ENCODE results near the gene RPL3. TPM values are rescaled to one million over a fixed set of nuclear protein-coding genes. Genes with fewer than 3 reads are reported as not detected.

The RPL3 gene
- polyA plus RNA-seq, 1 donor (not counting 4 experiments of a cell fraction or from before 2014, with no cell fraction given): 2,538 TPM

GRCh38 chr22:39360674-39361413 is 41.4 kb upstream of the RPL3 start:
- no peak for DNase-seq (ENCODE audit: low read depth, low spot score)
- Histone ChIP-seq H3K9me1 (ENCODE audit: control insufficient read depth, extremely low read depth, insufficient read depth, low read length) (no peaks in the 10 kb centered on the region), H3K36me3 (ENCODE audit: control insufficient read depth in 2 of 2, extremely low read depth in 1 of 2, insufficient read depth in 2 of 2, low read length in 2 of 2) (no peaks in the 10 kb centered on the region), H3K9me3 (ENCODE audit: control insufficient read depth, low read depth, low read length) (no peaks in the 10 kb centered on the region), H3K79me2 (ENCODE audit: control insufficient read depth, insufficient read depth, low read length) (no peaks in the 10 kb centered on the region), H3K27ac (ENCODE audit: control insufficient read depth, insufficient read depth, low read length) (peak overlapping the region; percentile 26), H3K4me2 (ENCODE audit: control insufficient read depth, extremely low read depth, insufficient read depth, low read depth, low read length) (peak overlapping the region; percentile 71), H3K4me3 (ENCODE audit: control insufficient read depth in 2 of 3, extremely low read depth in 1 of 3, insufficient read depth in 2 of 3, low read depth in 1 of 3, low read length in 3 of 3) (peak overlapping the region in 1 of 3 experiments; percentile 34), H3K4me1 (ENCODE audit: control insufficient read depth, extremely low read depth, insufficient read depth, low read length) (peaks cover 16% of the 10 kb centered on the region), H4K20me1 (ENCODE audit: control insufficient read depth, extremely low read depth, insufficient read depth, low read length) (no peaks in the 10 kb centered on the region), H3K9ac (ENCODE audit: control insufficient read depth, extremely low read depth, insufficient read depth, low read length) (peak overlapping the region; percentile 47), H2AFZ (ENCODE audit: control insufficient read depth, low read length) (peak overlapping the region; percentile 86), H3K27me3 (ENCODE audit: control insufficient read depth, extremely low read depth, insufficient read depth, low read length) (peaks cover 12% of the 10 kb centered on the region)
- no peak for FAIRE-seq
- TF ChIP-seq, protein P1, sequence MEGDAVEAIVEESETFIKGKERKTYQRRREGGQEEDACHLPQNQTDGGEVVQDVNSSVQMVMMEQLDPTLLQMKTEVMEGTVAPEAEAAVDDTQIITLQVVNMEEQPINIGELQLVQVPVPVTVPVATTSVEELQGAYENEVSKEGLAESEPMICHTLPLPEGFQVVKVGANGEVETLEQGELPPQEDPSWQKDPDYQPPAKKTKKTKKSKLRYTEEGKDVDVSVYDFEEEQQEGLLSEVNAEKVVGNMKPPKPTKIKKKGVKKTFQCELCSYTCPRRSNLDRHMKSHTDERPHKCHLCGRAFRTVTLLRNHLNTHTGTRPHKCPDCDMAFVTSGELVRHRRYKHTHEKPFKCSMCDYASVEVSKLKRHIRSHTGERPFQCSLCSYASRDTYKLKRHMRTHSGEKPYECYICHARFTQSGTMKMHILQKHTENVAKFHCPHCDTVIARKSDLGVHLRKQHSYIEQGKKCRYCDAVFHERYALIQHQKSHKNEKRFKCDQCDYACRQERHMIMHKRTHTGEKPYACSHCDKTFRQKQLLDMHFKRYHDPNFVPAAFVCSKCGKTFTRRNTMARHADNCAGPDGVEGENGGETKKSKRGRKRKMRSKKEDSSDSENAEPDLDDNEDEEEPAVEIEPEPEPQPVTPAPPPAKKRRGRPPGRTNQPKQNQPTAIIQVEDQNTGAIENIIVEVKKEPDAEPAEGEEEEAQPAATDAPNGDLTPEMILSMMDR (optimal IDR thresholded peaks at IDR 0.05 in 1 of 3, IDR thresholded peaks at IDR 0.05 in 1 of 3, conservative IDR thresholded peaks at IDR 0.05 in 1 of 3; ENCODE audit: extremely low read depth in 1 of 3, insufficient read depth in 2 of 3, low read length in 3 of 3): no peak
- no peak for TF ChIP-seq EZH2 (IDR thresholded peaks at IDR 0.05; ENCODE audit: low read length)
- dilution Hi-C loops (cut with MboI; ENCODE audit: extremely low pct_ligation_motif_present, low sequenced_read_pairs): no loop called here

DNA sequence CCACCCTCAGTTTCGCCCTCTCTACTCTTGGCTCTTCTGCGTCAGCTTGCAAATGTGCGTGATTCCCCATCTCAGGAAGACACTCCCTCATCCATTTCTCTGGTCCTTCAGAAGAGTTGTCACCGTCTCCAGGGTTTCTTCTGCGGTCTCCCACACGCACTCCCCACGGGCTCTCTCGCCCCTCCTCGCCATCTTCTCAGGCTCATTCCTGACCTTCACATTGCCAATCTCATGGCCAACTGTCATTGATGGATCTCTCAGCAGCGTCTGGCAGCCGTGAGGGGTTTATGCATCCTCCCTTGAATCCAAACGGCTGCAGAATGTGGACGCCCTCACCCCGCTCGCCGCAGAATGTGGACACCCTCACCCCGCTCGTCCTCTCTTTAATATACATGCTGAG is 40.8 kb upstream of the RPL3 start:
- no peaks in the 10 kb centered on the region for H4K20me1 ChIP-seq (ENCODE audit: control insufficient read depth, extremely low read depth, insufficient read depth, low read length)
- TF ChIP-seq EZH2 (IDR thresholded peaks at IDR 0.05; ENCODE audit: low read length): no peak
- TF ChIP-seq, protein P1 (optimal IDR thresholded peaks at IDR 0.05 in 1 of 3, IDR thresholded peaks at IDR 0.05 in 1 of 3, conservative IDR thresholded peaks at IDR 0.05 in 1 of 3; ENCODE audit: extremely low read depth in 1 of 3, insufficient read depth in 2 of 3, low read length in 3 of 3): no peak
- no peak overlapping the region for H3K4me3 ChIP-seq (ENCODE audit: control insufficient read depth in 2 of 3, extremely low read depth in 1 of 3, insufficient read depth in 2 of 3, low read depth in 1 of 3, low read length in 3 of 3)
- no peaks in the 10 kb centered on the region for H3K36me3 ChIP-seq (ENCODE audit: control insufficient read depth in 2 of 2, extremely low read depth in 1 of 2, insufficient read depth in 2 of 2, low read length in 2 of 2)
- no peaks in the 10 kb centered on the region for H3K9me1 ChIP-seq (ENCODE audit: control insufficient read depth, extremely low read depth, insufficient read depth, low read length)
- H3K9ac ChIP-seq (ENCODE audit: control insufficient read depth, extremely low read depth, insufficient read depth, low read length): no peak overlapping the region
- FAIRE-seq: no peak
- DNase-seq (ENCODE audit: low read depth, low spot score): no peak
- H3K4me1 ChIP-seq (ENCODE audit: control insufficient read depth, extremely low read depth, insufficient read depth, low read length): peaks cover 16% of the 10 kb centered on the region
- H3K79me2 ChIP-seq (ENCODE audit: control insufficient read depth, insufficient read depth, low read length): no peaks in the 10 kb centered on the region
- H3K27ac ChIP-seq (ENCODE audit: control insufficient read depth, insufficient read depth, low read length): no peak overlapping the region
- no peaks in the 10 kb centered on the region for H3K9me3 ChIP-seq (ENCODE audit: control insufficient read depth, low read depth, low read length)
- H3K4me2 ChIP-seq (ENCODE audit: control insufficient read depth, extremely low read depth, insufficient read depth, low read depth, low read length): no peak overlapping the region
- dilution Hi-C loops (cut with MboI; ENCODE audit: extremely low pct_ligation_motif_present, low sequenced_read_pairs): no loop called here
- peaks cover 12% of the 10 kb centered on the region for H3K27me3 ChIP-seq (ENCODE audit: control insufficient read depth, extremely low read depth, insufficient read depth, low read length)
- H2AFZ ChIP-seq (ENCODE audit: control insufficient read depth, low read length): no peak overlapping the region
